GM21447 (cell line): Measurements from ENCODE around the gene KMT5C.

Source experiments
- ATAC-seq: cut with Tn5 transposase; IDR thresholded peaks from one replicate; pipeline ENCODE4 v1.9.1; 2021; ENCODE audit not compliant: unreplicated experiment

The KMT5C gene

GRCh38 chr19:55384920-55385723 is 45.4 kb downstream of the KMT5C start:
- peak; percentile 55 for ATAC-seq

DNA sequence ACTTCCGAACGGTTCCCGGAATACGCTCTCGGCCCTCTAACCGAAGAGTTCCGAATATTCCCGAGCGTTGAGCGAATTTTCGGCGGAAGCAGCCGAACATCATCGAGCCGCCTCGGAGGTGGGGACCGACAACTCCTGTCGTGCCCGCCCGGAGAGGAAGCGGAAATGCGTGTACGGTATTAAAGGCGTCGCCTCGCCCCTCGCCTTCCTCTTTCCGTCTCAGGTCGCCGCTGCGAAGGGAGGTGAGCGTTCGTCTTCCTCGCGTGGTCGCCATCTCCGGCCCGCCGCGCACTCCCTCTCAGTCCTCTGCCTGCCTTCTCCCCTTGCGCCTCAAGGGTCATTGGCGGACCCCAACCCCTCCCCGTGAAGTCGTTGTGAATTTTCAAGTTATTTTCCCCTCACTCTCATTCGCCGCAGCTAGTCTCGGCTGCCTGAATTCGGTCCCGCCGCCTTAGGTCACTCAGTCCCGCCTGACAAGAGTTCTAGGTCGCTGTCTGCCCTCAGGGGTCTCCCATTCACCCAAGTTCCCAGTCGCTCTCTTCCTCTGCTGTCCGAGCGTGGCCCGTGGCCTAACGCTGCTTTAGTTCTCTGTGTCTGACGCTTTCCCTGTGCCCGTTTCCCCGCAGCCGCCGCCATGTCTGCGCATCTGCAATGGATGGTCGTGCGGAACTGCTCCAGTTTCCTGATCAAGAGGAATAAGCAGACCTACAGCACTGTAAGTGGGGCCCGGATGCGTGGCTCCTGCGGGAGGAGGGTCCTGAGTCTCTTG is 46.2 kb downstream of the KMT5C start, which contains the start of gene RPL28:
Gene RPL28, plus strand, starts transcription at position 209 of the 769 bp plus-strand sequence. Its CDS starts 426 bp downstream, at position 635.
- ATAC-seq, result peak; percentile 54

GRCh38 chr19:55386493-55386971 is 46.9 kb downstream of the KMT5C start:
- ATAC-seq, result no peak

DNA sequence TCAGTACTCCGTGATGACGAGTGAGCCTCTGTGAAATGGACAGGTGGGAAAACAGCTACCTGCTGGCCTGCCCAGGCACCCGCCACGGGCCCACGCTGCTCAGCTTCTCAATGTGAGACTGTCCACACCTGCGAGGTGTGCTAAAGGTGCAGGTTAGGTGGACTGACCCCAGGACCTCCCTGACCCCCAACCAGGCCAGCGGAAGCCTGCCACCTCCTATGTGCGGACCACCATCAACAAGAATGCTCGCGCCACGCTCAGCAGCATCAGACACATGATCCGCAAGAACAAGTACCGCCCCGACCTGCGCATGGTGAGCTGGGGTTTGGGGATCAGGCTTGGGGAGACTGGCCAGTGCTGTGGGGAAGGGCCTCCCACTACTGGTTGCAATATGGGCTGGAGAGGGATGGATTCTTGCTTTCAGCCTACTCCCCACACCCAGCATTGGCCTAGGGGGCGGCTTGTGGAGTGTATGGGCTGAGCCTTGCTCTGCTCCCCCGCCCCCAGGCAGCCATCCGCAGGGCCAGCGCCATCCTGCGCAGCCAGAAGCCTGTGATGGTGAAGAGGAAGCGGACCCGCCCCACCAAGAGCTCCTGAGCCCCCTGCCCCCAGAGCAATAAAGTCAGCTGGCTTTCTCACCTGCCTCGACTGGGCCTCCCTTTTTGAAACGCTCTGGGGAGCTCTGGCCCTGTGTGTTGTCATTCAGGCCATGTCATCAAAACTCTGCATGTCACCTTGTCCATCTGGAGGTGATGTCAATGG is 48.2 kb downstream of the KMT5C start:
- no peak for ATAC-seq

DNA sequence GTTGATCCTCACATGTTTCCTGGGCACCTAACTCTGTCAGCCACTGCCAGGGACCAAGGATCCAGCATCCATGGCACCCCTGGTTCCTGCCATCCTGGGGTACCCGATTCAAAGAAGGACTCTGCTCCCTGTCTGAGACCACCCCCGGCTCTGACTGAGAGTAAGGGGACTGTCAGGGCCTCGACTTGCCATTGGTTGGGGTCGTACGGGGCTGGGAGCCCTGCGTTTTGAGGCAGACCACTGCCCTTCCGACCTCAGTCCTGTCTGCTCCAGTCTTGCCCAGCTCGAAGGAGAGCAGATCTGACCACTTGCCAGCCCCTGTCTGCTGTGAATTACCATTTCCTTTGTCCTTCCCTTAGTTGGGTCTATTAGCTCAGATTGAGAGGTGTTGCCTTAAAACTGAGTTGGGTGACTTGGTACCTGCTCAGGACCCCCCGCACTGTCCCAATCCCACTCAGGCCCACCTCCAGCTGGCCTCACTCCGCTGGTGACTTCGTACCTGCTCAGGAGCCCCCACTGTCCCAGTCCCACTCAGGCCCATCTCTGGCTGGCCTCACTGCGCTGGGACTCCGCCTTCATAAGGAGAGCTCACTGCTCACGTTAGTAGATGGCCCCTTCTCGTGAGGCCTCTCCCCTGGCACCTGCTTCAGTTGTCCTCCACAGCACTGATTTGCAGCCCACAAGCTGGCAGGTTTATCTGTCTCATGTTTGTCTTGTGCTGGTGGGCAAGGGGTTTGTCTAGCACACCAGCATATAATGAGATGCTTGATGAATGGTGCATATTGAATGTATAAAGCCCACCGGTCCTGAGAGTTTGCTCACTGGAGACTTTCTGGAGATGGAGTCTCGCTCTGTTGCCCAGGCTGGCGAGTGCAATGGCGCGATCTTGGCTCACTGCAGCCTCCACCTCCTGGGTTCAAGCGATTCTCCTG is 50.0 kb downstream of the KMT5C start:
- no peak for ATAC-seq

GRCh38 chr19:55390461-55390880 is 50.8 kb downstream of the KMT5C start:
- ATAC-seq, result no peak

DNA sequence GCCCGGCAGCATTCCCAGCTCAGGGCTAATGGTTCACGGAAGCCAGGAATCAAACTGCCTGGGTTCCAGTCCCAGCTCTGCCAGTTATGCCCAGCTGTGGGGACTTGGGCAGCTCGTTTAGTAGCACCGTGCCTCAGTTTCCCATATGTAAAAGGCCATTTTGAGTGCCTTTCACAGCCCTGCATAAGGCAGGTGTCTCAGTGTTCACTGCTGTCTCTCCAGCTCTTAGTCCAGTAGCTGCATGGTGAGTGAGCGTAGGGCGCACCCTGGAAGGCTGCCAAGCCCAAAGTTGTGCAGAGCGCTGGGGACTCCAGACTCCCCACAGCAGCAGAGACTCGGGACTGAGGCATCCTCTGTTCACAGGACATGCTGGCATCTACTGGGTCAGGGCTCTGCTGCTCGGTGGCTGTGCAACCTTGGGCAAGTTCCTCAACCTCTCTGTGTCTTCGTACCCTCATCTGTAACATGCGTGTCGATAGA is 51.6 kb downstream of the KMT5C start:
- ATAC-seq, result no peak

DNA sequence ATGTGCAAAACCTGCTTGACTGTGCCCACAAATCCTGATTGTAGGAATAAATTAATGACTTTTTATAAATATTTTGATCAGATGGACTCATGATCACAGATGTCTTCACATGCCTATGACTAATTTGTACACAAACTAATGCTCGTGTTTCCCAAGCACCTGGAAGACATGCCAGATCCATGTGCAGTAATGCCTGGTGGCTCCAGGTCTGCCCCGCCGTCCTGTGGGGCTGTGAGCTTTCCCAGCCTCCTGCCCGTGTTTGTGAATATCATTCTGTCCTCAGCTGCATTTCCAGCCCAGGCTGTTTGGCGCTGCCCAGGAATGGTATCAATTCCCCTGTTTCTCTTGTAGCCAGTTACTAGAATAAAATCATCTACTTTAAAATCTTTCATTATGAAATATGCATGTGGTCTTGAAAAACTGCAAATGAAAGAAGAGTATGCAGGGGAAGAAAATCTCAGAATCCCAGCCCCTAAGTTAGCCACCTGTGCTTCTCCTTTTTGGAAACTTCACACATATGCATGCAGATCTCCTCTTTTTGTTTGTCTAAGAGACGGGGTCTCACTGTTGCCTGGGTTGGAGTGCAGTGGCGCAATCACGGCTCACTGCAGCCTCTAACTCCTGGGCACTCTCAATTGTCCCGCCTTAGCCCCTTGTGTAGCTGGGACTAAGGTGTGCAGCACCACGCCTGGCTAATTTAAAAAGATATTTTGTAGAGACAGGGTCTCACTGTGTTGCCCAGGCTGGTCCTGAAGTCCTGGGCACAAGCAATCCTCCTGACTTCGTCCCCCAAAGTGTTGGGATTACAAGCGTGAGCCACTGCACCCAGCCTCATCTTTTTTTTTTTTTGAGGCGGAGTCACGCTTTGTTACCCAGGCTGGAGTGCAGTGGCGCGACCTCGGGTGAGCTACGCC is 52.3 kb downstream of the KMT5C start:
- no peak for ATAC-seq

GRCh38 chr19:55392820-55393761 is 53.4 kb downstream of the KMT5C start:
- ATAC-seq, result no peak
